HL-60 (cell line): Measurements from ENCODE around the gene P2RY6.

Source experiments
- DNase-seq, 2 experiments: peaks; one replicate each; pipeline ENCODE4 v3.0.0-alpha.2; 2010 to 2020; ENCODE audit warnings: low read depth in 1 of 2, low spot score in 1 of 2
- H3K27ac ChIP-seq: fragments of 250-450 bp; sonication (Bioruptor Pico); replicated peaks from 2 replicates; pipeline ENCODE4 v1.5.1; 2020; ENCODE audit warnings: mild to moderate bottlenecking, moderate library complexity
- H3K27me3 ChIP-seq: fragments of 250-450 bp; sonication (Bioruptor Pico); 2 replicates; pipeline ENCODE4 v1.5.1; 2021; ENCODE audit warnings: mild to moderate bottlenecking, moderate library complexity; ENCODE audit not compliant: insufficient read depth, poor library complexity, severe bottlenecking
- H3K4me3 ChIP-seq: replicated peaks from 2 replicates; pipeline ENCODE4 v1.5.1; 2011; ENCODE audit warnings: mild to moderate bottlenecking, control low read depth, low read length; ENCODE audit not compliant: insufficient read depth
- CTCF ChIP-seq: IDR thresholded peaks from one replicate; pipeline ENCODE4 v1.5.1; 2011; ENCODE audit warnings: low read length, control low read depth, inconsistent platforms; ENCODE audit not compliant: insufficient read depth
- GABPA ChIP-seq: IDR thresholded peaks from 2 replicates; pipeline ENCODE4 v1.6.1; 2012; ENCODE audit warnings: low read depth
- POLR2AphosphoS5 ChIP-seq: IDR thresholded peaks from 2 replicates; pipeline ENCODE4 v1.6.1; 2012; ENCODE audit warnings: low read depth
- REST ChIP-seq: IDR thresholded peaks from 2 replicates; pipeline ENCODE4 v1.6.1; 2012; ENCODE audit warnings: low read depth; ENCODE audit not compliant: insufficient replicate concordance
- SPI1 ChIP-seq: IDR thresholded peaks from 2 replicates; pipeline ENCODE4 v1.6.1; 2012; ENCODE audit warnings: low read depth, mild to moderate bottlenecking, borderline replicate concordance

P2RY6 gene

GRCh38 chr11:73344191-73344607 lies 72.1 kb downstream of the P2RY6 start:
- TF ChIP-seq GABPA (no peak), CTCF (no peak), SPI1 (no peak), POLR2AphosphoS5 (no peak), REST (no peak)
- no peak overlapping the region for H3K4me3 ChIP-seq

GRCh38 chr11:73345481-73346160 lies 73.5 kb downstream of the P2RY6 start:
- Histone ChIP-seq H3K27me3 (no peaks in the 10 kb centered on the region), H3K4me3 (no peak overlapping the region), H3K27ac (no peak overlapping the region)
- TF ChIP-seq CTCF (no peak), POLR2AphosphoS5 (no peak), SPI1 (no peak)
- no peak for DNase-seq

More at GRCh38 chr11:73344191-73344607, 72.1 kb downstream of the P2RY6 start:
- Histone ChIP-seq H3K27me3 (no peaks in the 10 kb centered on the region), H3K27ac (no peak overlapping the region)
- no peak for DNase-seq

- DNase-seq: no peak
- Histone ChIP-seq H3K27ac (no peak overlapping the region), H3K4me3 (no peak overlapping the region), H3K27me3 (no peaks in the 10 kb centered on the region)
- TF ChIP-seq POLR2AphosphoS5 (no peak), CTCF (no peak), REST (no peak), SPI1 (no peak), GABPA (no peak)
Observed at GRCh38 chr11:73346186-73346935, 74.2 kb downstream of the P2RY6 start.
